Activated CD4-positive, alpha-beta T cell treated with anti-CD3 and anti-CD28 coated beads for 24 hours (primary cell): ENCODE data around the gene TMSB10.

Experiments
- DNase-seq, 2 donors: peaks; one replicate each; pipeline ENCODE4 v3.0.0-alpha.2; 2020; ENCODE audit warnings: low read depth in 2 of 2

The TMSB10 gene

GRCh38 chr2:84880645-84881521 lies 24.6 kb upstream of the TMSB10 start, which contains the start of gene TRABD2A:
Gene TRABD2A, minus strand, starts transcription at chr2:84881084. Its CDS starts 45 bp downstream, at chr2:84881039.
- no peak for DNase-seq

- DNase-seq = peak; percentile 79 to 83
Observed at GRCh38 chr2:84881581-84882413, 23.7 kb upstream of the TMSB10 start.

- no peak for DNase-seq
Observed at GRCh38 chr2:84882414-84882738, 23.1 kb upstream of the TMSB10 start.

GRCh38 chr2:84882775-84883550 lies 22.5 kb upstream of the TMSB10 start:
- DNase-seq = no peak

GRCh38 chr2:84884449-84884848 lies 21.0 kb upstream of the TMSB10 start:
- DNase-seq = no peak

- no peak for DNase-seq
Observed at GRCh38 chr2:84885111-84885510, 20.3 kb upstream of the TMSB10 start.

GRCh38 chr2:84886791-84887190 lies 18.7 kb upstream of the TMSB10 start:
- DNase-seq = no peak

- DNase-seq = no peak
Observed at GRCh38 chr2:84888401-84889276, 16.8 kb upstream of the TMSB10 start.

- no peak for DNase-seq
Observed at GRCh38 chr2:84889332-84889731, 16.1 kb upstream of the TMSB10 start.

GRCh38 chr2:84891355-84892010 lies 14.0 kb upstream of the TMSB10 start:
- no peak for DNase-seq

- no peak for DNase-seq
Observed at GRCh38 chr2:84894131-84894586, 11.3 kb upstream of the TMSB10 start.

GRCh38 chr2:84894758-84895520 lies 10.5 kb upstream of the TMSB10 start:
- no peak for DNase-seq

- DNase-seq = no peak
Observed at GRCh38 chr2:84896567-84896966, 8.9 kb upstream of the TMSB10 start.

- no peak for DNase-seq
Observed at GRCh38 chr2:84897773-84898172, 7.7 kb upstream of the TMSB10 start.

GRCh38 chr2:84899304-84900204 lies 5.9 kb upstream of the TMSB10 start:
- no peak for DNase-seq

GRCh38 chr2:84900971-84901370 lies 4.5 kb upstream of the TMSB10 start:
- DNase-seq = no peak

GRCh38 chr2:84901593-84902120 lies 3.8 kb upstream of the TMSB10 start:
- no peak for DNase-seq

- no peak for DNase-seq
Observed at GRCh38 chr2:84902526-84902925, 2.9 kb upstream of the TMSB10 start.
